HUDEP-2 (cell line): Measurements from ENCODE around the gene NASP.
A peak's percentile ranks its signal among the peaks of the same experiment; 100 is the strongest.
"Not testable (repeated sequence)": the region's sequence is repeated elsewhere in the genome, so short reads cannot be mapped to it uniquely, and the experiment has no call there.

Source experiments
- DNase-seq, 76 experiments: peaks; one replicate each; lab custom pipeline; 2025; ENCODE audit not compliant: unreplicated experiment in 76 of 76; lab: John Stamatoyannopoulos, UW

NASP gene

DNA sequence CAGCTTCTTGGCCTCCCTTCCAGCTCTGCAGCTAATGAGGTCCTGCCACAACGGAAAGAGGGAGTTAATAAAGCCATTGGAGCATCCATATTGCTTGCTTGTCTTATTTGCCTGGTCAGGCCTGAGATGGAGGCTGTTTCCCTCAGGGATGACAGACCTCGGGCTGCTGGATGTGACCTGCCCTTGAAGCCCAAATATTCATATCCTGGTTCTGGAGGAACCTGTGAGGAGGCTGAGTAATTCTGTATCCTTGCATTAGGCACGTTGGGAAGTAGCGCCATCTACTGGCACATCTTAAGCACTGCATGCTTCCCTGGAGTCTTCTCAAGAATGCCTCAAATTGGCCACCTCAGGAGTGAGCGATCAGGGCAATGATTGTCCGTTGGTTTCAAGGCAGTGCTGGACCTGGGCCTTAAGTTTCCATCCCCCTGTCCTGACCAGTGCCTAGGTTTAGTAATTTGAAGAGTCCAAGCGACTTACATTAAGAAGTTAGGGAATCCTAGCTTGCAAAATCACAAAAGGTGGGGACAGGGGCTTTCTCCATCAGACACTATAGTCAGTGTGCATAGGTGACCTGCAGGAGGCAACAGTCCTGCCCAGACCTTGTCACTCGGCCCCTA is 13.8 kb upstream of the NASP start:
- peak in 57 of 76 experiments; percentile 10 to 70 (median 34) for DNase-seq

DNA sequence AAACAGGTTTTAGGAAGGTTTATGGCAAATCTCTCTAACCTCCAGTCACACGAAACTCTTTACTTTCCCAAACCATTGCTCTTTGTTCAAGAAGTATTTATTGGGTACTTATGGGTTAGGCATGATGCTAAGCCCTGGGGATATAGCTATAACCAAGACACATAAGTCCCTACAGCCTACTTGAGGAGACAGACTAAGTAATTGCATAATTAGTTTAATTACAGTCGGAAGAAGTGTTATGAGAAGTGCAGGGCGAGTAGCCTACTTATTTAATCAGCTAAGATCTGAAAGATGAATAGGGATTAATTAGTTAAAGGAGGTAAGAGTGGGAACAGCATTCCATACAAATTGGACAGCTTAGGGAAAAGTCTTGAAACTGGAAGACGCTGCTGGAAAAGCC is 13.2 kb upstream of the NASP start:
- no peak for DNase-seq

DNA sequence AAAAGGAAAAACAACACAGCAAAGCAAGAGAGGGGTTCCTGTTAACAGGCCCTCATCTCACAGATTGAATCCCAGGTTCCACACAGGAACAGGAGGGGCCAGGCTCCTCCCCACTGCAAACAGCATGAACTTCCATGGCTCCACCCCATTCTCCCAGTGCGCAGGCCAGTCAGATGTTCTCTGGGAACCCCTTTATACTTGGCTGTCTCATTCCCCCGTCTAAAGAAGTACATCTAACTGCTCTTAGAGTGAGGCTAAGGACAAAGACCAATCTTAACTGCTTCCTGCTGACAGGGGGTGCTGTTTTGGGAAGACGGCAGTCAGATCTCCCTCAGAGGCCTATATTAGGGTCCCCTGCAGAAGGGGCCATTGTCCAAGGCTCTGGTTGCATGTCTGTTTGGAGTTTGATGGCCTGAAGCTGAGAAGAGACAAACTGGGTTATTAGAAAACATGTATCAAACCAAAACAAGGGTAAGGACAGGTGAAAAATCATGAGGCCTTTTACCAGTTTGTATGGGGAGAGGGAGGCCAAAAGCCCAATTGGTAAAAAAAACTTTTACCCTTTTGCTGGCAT is 10.5 kb upstream of the NASP start:
- no peak for DNase-seq

DNA sequence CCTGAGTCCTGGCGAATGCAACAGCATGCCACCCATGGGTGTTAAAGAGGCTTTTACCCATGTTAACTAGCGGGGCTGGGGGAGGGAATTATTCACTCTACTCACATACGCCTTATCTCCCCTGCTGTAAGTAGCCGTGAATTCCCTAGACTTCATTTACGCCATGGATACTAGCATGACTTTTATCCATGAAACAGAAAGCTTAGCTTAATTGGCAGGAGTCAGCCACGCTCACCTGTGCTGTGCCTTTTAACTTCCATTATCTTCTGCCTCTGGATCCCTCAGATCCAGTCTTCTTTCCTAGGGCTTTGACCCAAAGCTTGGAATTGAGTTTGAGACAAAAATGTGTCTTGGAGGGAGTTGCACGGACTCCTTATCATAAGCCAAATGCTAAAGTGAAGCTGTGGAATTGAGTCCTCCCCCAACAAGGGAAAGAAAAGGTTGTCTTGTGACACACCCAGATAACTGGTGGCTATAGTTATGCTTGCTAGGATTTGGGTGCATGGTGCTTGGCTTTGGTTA is 9.7 kb upstream of the NASP start:
- no peak for DNase-seq

DNA sequence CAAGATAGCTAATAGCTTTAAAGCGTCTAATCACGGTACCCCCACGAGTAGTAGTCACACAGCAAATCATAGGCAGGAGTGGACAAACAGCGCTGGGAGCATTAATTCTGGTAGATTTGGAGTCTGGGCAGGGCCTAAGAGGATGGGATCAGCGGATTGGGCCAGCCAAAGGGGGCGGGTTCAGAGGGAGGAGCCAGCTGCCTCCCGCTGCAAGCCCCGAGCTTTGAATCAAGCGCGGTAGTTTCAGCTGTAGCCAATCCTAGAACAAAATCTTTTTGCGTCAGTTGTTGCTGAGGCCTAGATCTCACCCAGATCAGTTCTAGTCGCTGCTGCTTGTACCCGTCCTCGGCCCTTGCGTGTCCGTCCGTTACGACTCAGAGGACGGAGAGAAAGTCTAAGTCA is 576 bp upstream of the NASP start:
- DNase-seq, result peak in 75 of 76 experiments; percentile 54 to 97 (median 91)

DNA sequence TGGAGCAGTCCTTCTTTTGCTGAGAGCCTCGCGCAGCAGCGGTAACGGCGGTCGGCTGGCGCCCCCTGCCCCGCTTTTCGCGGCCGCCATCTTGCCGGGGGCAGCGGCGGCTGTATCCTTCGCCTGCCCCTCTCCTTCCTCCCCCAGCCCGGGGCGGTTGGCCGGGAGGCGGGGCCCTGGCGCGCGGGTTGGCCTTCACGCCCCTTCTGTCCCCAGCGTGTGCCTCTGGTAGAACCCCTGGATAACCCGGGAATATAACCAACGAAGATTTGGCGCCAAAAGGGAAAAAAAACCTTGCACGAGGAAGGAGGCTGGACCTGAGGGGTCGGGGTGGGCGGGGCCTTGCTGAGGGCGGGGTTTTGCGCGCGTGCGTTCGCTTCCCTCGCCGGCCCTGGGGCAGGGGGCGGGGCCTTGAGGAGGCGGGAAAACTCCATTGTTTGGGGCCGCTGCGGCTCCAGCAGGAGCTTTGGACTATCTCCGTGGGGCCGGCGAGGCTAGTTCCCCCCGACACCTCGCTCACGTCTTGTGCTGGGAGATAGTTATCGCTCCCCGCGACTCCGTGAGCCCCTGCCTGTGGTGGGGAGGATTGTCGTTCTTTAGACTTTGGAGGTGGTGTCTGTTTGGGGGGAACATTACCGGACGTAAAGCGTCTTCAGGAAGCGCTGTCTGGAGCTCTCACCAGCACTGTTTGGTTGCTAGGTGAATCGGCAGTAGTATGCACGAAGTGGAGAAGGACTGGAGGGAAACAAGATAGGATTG is 689 bp downstream of the NASP start:
- DNase-seq, result peak in 73 of 76 experiments; percentile 20 to 94 (median 80)

DNA sequence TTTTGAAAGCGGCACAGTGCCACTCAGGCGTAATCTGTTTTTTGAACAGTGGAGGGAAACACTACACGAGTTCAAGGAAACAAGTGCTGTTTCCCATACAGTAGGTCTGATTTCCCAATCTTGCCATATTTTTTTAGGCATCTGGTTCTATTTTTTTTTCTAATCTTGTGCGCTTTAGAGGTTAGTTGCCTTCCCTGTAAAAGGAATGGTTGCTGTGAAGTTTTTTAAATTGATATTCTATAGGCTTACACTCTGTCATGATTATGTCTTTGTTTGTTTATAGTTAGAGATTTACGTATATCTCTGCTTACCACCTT is 1.2 kb downstream of the NASP start:
- peak in 1 of 76 experiments; percentile 20 for DNase-seq

DNA sequence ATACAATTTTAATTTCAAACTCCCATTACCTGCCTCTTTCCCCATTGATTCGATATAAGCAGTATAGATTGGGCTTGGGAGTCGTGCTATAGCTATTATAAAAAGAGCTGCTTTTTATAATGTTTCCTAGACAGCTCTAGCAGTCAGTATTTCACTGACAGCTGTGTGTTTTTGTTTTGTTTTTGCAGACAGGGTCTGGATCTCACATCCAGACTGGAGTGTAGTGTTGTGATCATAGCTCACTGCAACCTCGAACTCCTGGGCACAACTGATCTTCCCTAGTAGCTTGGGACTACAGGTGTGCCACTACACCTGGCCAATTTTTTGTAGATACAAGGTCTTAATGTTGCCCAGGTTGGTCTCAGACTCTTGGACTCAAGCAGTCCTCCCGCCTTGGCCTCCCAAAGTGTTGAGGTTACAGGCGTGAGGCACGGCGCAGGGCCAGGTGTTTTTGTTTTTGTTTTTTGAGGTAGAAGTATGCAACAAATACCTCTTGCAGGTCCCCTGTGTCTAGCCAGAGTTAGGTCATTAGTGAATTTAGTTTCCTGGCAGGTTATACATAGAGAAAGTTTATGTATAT is 1.7 kb downstream of the NASP start:
- DNase-seq, result no peak

DNA sequence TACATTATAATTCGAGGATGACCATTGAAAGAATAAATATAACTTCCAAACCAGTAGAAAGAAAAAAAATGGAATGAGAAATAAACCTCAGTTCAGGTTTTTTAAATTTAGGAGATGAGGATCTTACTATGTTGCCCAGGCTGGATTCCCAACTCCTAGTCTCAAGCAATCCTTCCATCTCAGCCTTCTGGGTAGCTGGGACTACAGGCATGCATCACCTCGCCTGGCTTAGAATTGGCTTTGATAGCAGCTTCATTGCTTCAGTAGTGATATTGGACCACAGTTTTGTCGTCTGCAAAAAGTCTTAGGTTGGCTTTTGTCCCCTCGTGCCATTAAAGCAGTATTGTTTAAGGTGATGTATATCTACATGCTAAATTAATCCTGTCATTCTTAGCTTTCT is 2.9 kb downstream of the NASP start:
- DNase-seq, result no peak

DNA sequence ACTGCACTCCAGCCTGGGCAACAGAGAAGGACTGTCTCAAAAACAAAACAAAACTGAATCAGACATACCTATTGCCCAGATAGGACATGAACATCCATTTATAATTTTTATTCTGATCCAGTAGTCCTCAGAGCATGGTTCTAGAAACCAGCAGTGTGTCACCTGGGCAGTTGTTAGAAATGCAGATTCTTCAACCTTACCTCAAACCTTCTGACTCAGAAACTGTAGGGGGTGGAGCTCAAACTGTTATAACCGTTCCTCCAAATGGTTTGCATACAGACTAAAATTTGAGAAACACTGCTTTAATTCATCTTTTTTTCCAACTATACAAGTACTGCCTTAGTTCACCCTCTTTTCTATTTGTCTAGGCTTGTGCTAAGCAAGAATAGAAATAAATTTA is 6.0 kb downstream of the NASP start:
- DNase-seq, result peak in 2 of 76 experiments; percentile 6 to 19

DNA sequence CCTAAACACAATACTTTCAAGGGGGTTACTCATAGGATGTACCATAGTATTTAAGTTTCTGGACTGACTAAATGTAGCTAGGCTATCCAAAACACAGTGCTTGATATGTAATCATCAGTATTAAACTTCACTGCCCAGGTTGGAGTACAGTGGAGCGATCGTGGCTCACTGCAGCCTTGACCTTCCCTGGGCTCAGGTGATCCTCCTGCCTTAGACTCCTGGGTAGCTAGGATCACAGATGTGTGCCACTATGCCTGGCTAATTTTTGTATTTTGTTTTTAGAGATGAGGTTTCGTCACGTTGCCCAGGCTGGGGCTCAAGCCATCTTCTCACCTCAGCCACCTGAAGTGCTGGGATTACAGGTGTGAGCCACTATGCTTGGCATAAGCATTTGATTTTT is 10.6 kb downstream of the NASP start:
- DNase-seq, result no peak

DNA sequence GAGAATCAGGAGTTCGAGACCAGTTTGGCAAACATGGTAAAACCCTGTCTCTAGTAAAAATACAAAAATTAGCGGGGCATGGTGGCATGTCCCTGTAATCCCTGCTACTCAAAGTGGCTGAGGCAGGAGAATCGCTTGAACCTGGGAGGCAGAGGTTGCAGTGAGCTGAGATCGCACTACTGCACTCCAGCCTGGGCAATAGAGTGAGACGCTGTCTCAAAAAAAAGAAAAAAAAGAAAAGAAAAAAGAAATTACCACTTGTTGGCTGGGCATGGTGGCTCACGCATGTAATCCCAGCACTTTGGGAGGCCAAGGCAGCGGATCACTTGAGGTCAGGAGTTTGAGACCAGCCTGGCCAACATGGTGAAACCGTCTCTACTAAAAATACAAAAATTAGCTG is 12.9 kb downstream of the NASP start:
- not testable (repeated sequence) for DNase-seq

DNA sequence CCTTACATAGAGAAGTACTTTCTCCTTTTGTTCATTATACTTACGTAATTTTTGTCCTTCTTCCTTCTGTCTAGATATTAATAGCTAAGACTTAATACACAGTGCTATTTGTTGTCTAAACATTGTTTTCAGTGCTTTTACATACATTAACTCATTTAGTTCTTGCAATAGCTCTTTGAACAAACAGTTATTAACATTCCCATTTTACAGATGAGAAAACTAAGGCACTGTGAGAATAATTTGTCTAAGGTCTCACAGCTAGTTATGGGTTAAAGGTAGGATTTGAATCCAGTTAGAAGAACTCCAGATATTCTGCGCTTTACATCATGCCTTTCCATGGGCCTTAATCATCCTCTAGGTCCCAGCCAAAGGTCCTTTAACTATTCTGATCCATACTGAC is 20.4 kb downstream of the NASP start:
- DNase-seq, result no peak

DNA sequence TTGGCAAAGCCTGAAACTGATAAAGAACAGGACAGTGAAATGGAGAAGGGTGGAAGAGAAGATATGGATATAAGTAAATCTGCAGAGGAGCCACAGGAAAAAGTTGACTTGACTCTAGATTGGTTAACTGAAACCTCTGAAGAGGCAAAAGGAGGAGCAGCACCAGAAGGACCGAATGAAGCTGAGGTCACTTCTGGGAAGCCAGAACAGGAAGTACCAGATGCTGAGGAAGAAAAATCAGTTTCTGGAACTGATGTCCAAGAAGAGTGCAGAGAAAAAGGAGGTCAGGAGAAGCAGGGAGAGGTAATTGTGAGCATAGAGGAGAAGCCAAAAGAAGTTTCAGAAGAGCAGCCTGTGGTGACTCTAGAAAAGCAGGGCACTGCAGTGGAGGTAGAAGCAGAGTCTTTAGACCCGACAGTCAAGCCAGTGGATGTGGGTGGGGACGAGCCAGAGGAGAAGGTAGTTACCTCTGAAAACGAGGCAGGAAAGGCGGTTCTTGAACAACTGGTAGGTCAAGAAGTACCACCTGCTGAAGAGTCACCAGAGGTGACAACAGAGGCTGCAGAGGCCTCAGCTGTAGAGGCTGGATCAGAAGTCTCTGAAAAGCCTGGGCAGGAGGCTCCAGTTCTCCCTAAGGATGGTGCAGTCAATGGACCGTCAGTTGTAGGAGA is 23.7 kb downstream of the NASP start:
- DNase-seq, result no peak

DNA sequence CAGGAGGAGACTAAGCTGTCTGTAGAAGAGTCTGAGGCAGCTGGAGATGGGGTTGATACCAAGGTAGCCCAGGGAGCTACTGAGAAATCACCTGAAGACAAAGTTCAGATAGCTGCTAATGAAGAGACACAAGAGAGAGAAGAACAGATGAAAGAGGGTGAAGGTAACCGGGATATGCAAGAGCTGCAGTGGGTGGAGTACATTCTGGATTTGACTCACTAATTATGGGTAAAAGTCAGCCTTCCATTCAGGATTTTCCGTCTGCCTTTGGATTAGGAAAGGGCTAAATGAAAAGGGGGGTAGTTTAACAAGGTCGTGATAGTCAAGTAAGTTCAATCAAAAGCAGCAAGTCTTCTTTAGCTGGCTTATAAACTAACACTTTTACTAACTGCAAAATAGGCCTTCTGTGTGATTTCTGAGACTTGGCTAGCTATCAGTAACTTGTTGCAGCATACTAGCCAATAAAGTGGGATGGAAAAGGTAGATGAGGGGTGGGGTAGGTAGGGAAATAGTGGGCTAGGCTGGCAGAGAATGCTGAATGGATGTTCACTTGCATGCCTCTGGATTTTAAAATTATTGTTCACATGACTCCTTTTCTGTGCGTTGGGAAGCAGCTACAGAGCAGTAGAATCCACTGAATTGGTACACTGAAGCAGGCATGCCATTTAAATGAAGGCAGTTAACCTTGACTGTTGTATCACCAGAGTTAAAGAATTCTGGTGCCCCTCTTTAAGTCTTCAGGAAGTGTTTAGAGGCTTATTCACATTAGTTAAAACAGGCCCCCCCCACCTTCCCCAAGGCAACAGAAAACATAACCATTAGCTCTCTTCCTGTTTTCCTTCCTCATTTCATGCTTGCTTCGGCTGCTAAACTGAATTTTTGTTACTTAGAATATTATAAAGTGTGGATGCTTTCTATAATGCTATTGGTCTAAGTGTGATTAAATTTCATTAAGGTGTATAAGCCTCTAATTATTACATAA is 24.6 kb downstream of the NASP start:
- DNase-seq, result no peak

DNA sequence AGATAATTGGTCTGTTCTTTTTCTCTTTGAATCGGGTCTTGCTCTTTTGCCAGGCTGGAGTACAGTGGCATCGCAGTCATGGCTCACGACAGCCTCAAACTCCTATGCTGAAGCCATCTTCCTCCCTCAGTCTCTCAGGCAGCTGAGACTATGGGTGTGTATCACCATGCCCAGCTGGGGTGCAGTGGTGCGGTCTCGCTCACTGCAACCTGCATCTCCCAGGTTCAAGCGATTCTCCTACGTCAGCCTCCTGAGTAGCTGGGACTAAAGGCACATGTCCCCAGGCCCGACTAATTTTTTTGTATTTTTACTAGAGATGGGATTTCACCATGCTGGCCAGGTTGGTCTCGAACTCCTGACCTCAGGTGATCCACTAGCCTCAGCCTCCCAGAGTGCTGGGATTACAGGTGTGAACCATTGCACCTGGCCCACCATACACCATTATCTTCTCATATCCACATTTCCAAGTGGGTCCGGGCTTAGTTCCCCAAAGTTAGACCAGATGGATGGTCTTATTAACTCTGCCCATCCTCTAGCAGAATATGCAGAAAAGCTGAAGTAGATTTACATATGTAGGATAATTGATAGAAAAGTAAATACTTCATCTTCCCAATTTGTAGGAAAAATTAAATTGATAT is 26.9 kb downstream of the NASP start:
- DNase-seq, result no peak

DNA sequence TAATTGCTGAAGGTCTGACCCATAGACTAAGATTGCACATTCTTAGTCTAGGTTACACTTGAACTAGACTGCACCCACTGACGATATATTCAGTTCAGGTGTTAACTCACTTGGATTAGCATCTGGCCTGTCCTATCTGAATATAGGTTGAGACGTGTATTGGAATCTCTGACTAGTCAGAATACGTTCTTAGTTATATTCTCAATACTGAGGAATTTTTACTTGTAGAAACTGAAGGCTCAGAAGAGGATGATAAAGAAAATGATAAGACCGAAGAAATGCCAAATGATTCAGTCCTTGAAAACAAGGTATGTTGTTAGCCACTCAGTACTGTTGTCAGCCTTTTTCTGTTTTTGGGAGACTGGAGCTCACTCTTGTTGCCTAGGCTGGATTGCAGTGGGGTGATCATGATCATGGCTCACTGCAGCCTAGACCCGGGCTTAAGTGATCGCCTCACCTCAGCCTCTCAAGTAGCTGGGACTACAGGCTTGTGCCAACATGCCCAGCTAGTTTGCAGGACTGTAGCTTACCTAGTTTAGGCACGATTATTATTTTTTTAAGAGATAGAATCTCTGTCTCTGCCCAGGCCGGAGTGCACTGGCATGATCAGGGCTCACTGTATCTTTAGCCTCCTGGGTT is 29.2 kb downstream of the NASP start:
- DNase-seq, result no peak

DNA sequence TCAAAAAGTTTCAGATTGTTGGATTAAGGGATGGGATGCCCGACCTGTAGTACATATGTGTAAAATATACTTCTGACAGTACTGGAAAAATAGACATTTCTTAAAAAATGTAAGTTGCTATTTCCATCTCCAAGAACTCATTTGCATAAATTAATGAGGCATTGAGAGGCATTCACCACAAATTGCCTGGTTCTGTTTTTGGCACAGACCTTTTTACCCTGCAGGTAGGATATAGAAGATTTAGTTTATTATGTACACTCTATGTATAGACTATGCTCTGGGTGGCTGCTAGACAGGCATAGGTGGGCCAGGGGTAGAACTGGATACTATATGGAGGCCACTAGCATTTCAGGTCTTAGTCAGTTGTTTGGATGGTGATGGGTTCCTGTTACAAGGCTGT is 32.0 kb downstream of the NASP start:
- no peak for DNase-seq

DNA sequence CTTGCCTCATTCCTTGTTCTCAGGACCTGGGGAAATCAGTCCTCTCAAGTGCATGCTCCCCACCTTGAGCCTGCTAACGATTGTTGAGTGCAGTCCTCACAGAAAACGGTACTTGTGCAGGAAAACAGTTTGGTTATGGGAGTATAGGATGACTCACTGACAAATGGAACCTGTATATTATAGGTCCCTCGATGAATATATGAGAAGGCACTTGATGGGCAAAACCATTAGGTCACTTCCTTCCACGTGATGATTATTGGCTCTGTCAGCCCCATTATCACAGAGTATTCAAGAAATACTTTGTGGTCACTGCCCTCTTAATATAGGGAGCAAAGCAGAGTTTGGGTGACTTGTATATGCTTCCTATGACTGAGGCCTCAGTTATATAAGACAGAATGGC is 33.8 kb downstream of the NASP start:
- DNase-seq, result no peak
